ENCODE results near the gene D2HGDH.

DNA sequence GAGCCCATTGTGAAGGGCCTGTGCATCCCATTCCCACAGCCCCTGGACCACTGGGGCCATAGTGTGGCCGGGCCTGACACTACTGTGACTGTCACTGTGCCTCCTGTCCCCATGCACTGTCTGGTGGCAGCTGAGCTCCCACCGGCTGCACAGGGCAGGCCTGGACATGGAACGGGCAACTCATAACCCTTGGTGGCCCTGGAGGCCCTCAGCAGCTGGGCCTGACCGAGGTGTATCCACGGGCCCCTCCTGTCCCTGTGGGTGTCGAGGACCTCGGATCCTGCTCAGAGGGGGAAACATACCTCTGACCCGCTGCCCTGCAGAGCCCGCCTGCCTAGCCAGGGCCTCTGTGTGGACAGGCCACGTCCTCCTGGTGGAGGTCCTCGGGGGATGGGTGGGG, 34.4 kb downstream of the D2HGDH start:
- TF ChIP-seq POLR2AphosphoS5 (IDR thresholded peaks at IDR 0.05; ENCODE audit: borderline replicate concordance, low read depth, low read length) (no peak), EZH2 (IDR thresholded peaks at IDR 0.05) (no peak)
